Spleen (tissue), 13 donors: Measurements from ENCODE around the gene CCDC88A. TPM values are rescaled to one million over a fixed set of nuclear protein-coding genes. Genes with fewer than 3 reads are reported as not detected.

Experiments used
- DNase-seq: peaks from one replicate; pipeline ENCODE4 v3.0.0-alpha.2; 2020
- H3K27ac ChIP-seq, 8 donors: fragments of 200-600 bp; sonication (generic) in 7 of 8; 1 replicate in 4 of 8; 2 replicates in 4 of 8; pipeline versions ENCODE4 v1.5.0 to v1.8.0; 2016 to 2021; ENCODE audit warnings: inconsistent platforms in 4 of 8, mild to moderate bottlenecking in 4 of 8, moderate library complexity in 1 of 8
- H3K27me3 ChIP-seq, 7 donors: fragments of 200-600 bp; sonication (generic) in 6 of 7; replicated peaks in 1 of 7; 1 replicate in 4 of 7; 2 replicates in 3 of 7; pipeline versions ENCODE4 v1.5.0 to v1.8.0; 2016 to 2021; ENCODE audit warnings: inconsistent platforms in 3 of 7, mild to moderate bottlenecking in 1 of 7
- H3K36me3 ChIP-seq, 6 donors: fragments of 200-600 bp; sonication (generic) in 5 of 6; 1 replicate in 4 of 6; 2 replicates in 2 of 6; pipeline versions ENCODE4 v1.5.0 to v1.8.0; 2016 to 2021; ENCODE audit warnings: inconsistent platforms in 2 of 6
- H3K4me1 ChIP-seq, 6 donors: fragments of 200-600 bp; sonication (generic) in 5 of 6; 1 replicate in 3 of 6; 2 replicates in 3 of 6; pipeline versions ENCODE4 v1.5.0 to v1.8.0; 2016 to 2021; ENCODE audit warnings: inconsistent platforms in 3 of 6
- H3K4me3 ChIP-seq, 8 donors: fragments of 200-600 bp; sonication (generic) in 7 of 8; 1 replicate in 4 of 8; 2 replicates in 4 of 8; pipeline versions ENCODE4 v1.5.0 to v1.8.0; 2016 to 2021; ENCODE audit warnings: inconsistent platforms in 4 of 8, mild to moderate bottlenecking in 4 of 8, moderate library complexity in 2 of 8
- H3K9me3 ChIP-seq, 8 donors: fragments of 200-600 bp; sonication (generic) in 7 of 8; 1 replicate in 4 of 8; 2 replicates in 4 of 8; pipeline versions ENCODE4 v1.5.0 to v1.8.0; 2016 to 2021; ENCODE audit warnings: inconsistent platforms in 4 of 8
- POLR2A ChIP-seq, 3 donors: fragments of 450-650 bp; IDR thresholded peaks; one replicate each; pipeline ENCODE4 v1.5.1; 2017; ENCODE audit warnings: antibody characterized with exemption in 3 of 3, mild to moderate bottlenecking in 1 of 3
- POLR2AphosphoS5 ChIP-seq, 3 donors: sonication (generic); formaldehyde crosslinking; IDR thresholded peaks; one replicate each; pipeline ENCODE4 v1.5.1; 2017; ENCODE audit warnings: antibody characterized with exemption in 3 of 3
- WGBS, 5 donors: extraction: QIAGEN DNeasy Blood & Tissue Kit in 3 of 5; methylation state at CpG; one replicate each; pipeline versions ENCODE4 v1.1.5 to v1.1.7; 2013 to 2018; 5-methylcytosine and 5-hydroxymethylcytosine counted together
- intact Hi-C: fragments of 100-400 bp; cut with DNase I; formaldehyde crosslinking; loops from one replicate; pipeline ENCODE4 v1.15.0; 2023; ENCODE audit warnings: low total_unique reads
- long read RNA-seq, 2 donors: transcript quantifications; one replicate each; lab custom pipeline, GENCODE V29; 2026
- polyA plus RNA-seq, 3 donors: library from polyadenylated mRNA; stranded (reverse); fragments of 200-250 nt; gene quantifications; one replicate each; pipeline ENCODE4 v1.2.1, GENCODE V29; 2013
- total RNA-seq, 7 donors: library from RNA; depleted of rRNA in 3 of 7; stranded (reverse); fragments of >200 nt in 3 of 7; fragmentation: NEBNext Ultra II Directional in 4 of 7; extraction: Animal tissue kit (Norgen Biotek cat#: 25700) in 4 of 7; gene quantifications; one replicate each; pipeline versions ENCODE4 v1.1.0 to v1.2.1, GENCODE V29; 2016 to 2021
- TF ChIP-seq, protein P1 (sequence below), 11 experiments: fragments of 200-600 bp in 7 of 11; fragments of 450-650 bp in 4 of 11; sonication (generic) in 4 of 11; IDR thresholded peaks in 8 of 11; conservative IDR thresholded peaks in 3 of 11; 1 replicate in 7 of 11; 2 replicates in 4 of 11; pipeline versions ENCODE4 v1.4.0 to v1.8.0; 2016 to 2021; ENCODE audit warnings: antibody characterized with exemption in 11 of 11, inconsistent platforms in 4 of 11, mild to moderate bottlenecking in 1 of 11
- donor health status: healthy with polysubstance abuse.
- donor health status: DM: no; HTN: no; CAD: no; lungs with moderate emphysema.
- donor health status: DM: no; HTN: no; CAD: no.
- donor health status: Bipolar disorder and iron deficiency.
- donor health status: healthy.
- donor health status: DM: no; HTN: no; CAD: no.
- donor health status: DM: yes; HTN: yes; CAD: no.

CCDC88A gene, protein sequence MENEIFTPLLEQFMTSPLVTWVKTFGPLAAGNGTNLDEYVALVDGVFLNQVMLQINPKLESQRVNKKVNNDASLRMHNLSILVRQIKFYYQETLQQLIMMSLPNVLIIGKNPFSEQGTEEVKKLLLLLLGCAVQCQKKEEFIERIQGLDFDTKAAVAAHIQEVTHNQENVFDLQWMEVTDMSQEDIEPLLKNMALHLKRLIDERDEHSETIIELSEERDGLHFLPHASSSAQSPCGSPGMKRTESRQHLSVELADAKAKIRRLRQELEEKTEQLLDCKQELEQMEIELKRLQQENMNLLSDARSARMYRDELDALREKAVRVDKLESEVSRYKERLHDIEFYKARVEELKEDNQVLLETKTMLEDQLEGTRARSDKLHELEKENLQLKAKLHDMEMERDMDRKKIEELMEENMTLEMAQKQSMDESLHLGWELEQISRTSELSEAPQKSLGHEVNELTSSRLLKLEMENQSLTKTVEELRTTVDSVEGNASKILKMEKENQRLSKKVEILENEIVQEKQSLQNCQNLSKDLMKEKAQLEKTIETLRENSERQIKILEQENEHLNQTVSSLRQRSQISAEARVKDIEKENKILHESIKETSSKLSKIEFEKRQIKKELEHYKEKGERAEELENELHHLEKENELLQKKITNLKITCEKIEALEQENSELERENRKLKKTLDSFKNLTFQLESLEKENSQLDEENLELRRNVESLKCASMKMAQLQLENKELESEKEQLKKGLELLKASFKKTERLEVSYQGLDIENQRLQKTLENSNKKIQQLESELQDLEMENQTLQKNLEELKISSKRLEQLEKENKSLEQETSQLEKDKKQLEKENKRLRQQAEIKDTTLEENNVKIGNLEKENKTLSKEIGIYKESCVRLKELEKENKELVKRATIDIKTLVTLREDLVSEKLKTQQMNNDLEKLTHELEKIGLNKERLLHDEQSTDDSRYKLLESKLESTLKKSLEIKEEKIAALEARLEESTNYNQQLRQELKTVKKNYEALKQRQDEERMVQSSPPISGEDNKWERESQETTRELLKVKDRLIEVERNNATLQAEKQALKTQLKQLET (N-terminal part only)
- total RNA-seq (100 to 1,000 TPM in 3 of 7 donors, 10 to 100 TPM in 4; 53.2 to 130 (median 95.3) TPM), polyA plus RNA-seq (10 to 100 TPM; 16.4 to 26.3 (median 20.8) TPM)
- long read RNA-seq, donor 1, full-length matches to known transcripts, result 4 of 18 reads
- long read RNA-seq, donor 1, partial matches to known transcripts, result 14 of 18 reads
- long read RNA-seq, donor 1, other reads (novel, unspliced or antisense), result 0 of 18 reads
- long read RNA-seq, donor 2, full-length matches to known transcripts, result 2 of 2 reads
- long read RNA-seq, donor 2, partial matches to known transcripts, result 0 of 2 reads
- long read RNA-seq, donor 2, other reads (novel, unspliced or antisense), result 0 of 2 reads

DNA sequence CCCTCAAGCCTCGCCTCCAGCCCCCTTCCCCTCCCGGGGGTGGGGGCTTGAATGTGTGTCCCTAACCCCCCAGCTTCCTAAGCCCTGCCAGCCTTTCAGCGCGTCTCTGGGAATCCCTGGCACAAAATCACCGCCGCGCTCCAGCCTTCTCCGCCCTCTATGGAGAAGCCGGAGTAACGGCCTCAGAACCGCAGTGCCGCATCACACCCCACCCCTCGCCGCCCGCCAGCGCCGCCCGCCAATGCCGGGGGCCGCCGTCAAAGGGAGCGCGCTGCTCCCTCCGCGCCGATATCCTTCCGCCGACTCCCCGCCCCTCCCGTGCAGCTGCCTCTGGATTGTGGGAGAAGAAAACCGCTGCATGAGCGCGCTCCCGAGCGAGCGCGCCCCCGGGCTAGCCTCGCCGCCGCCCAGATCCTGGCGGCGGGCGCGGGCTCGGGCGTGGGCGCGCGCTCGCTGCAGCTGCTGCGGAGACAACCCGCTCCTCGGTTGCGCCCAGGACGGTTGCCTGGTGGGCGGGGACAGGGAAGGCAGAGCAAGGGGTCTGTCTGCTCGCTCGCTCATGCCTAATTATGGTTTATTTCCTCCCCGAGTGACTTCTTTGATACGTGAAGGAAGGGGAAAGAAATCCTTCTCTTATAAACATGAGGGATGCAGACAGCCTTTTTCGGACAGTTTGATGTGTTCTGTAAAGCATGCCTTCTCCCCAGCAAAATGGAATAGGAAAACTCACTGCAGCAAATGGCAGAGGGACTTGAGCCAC lies at the start of gene CCDC88A:
Gene CCDC88A, minus strand, starts transcription at position 178 of the 760 bp plus-strand sequence. CDS start 777 bp downstream, outside the sequence.
- Histone ChIP-seq H3K4me3 (peak within 1 kb of the TSS; percentile 48 to 91 (median 70)), H3K27me3 (no peaks in the 10 kb centered on the region), H3K27ac (peak within 1 kb of the TSS; percentile 83 to 94 (median 92)), H3K9me3 (no peaks in the 10 kb centered on the region), H3K4me1 (peaks cover 10 to 63% (median 42%) of the 10 kb centered on the region in 6 donors), H3K36me3 (no peaks in the 10 kb centered on the region)
- peak; percentile 96 for DNase-seq
- intact Hi-C loops, result loop anchor here (10.0 kb wide), 1 partner anchor 95 kb away; the partner anchor contains the start of gene CFAP36
- WGBS, 5 donors, result 0 to 1% (median 0%) methylated on average over 31 to 62 of the region's 62 CpGs
- TF ChIP-seq POLR2A (IDR thresholded peaks at IDR 0.05) (peak; percentile 27 to 89 (median 66)), POLR2AphosphoS5 (IDR thresholded peaks at IDR 0.05) (peak; percentile 90 to 96 (median 95))
- TF ChIP-seq, protein P1, sequence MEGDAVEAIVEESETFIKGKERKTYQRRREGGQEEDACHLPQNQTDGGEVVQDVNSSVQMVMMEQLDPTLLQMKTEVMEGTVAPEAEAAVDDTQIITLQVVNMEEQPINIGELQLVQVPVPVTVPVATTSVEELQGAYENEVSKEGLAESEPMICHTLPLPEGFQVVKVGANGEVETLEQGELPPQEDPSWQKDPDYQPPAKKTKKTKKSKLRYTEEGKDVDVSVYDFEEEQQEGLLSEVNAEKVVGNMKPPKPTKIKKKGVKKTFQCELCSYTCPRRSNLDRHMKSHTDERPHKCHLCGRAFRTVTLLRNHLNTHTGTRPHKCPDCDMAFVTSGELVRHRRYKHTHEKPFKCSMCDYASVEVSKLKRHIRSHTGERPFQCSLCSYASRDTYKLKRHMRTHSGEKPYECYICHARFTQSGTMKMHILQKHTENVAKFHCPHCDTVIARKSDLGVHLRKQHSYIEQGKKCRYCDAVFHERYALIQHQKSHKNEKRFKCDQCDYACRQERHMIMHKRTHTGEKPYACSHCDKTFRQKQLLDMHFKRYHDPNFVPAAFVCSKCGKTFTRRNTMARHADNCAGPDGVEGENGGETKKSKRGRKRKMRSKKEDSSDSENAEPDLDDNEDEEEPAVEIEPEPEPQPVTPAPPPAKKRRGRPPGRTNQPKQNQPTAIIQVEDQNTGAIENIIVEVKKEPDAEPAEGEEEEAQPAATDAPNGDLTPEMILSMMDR (IDR thresholded peaks at IDR 0.05 in 8 of 11, conservative IDR thresholded peaks at IDR 0.05 in 3 of 11), result peak in 8 of 11 experiments; percentile 12 to 49 (median 24)

DNA sequence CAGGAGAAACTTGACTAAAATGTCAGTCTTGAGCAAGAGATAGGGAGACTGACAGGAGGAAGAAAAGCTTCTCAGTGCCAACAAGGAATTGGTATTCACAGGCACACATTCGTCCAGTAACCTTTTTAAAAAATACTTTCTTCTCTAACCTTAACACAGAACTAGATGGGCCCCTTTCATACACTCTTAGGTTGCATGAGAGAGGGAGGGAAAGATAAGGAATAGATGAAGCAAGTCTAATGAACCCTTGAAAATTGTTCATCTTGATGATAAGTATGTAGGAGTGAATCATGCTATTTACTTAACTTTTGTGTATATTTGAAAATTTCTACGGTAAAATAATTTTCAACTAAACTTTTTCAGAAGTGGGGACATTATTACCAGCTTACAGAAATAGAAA lies 42.0 kb upstream of the CCDC88A start:
- peaks cover 0 to 8% (median 2%) of the 10 kb centered on the region in 8 donors for H3K9me3 ChIP-seq
- H3K27me3 ChIP-seq, result no peaks in the 10 kb centered on the region
- H3K27ac ChIP-seq, result no peak overlapping the region
- 77 to 89% (median 83%) methylated on average over 2 of the region's 2 CpGs for WGBS, 5 donors
- H3K4me1 ChIP-seq, result no peaks in the 10 kb centered on the region
- H3K36me3 ChIP-seq, result no peaks in the 10 kb centered on the region
- TF ChIP-seq POLR2A (IDR thresholded peaks at IDR 0.05) (no peak), POLR2AphosphoS5 (IDR thresholded peaks at IDR 0.05) (no peak)
- TF ChIP-seq, protein P1 (IDR thresholded peaks at IDR 0.05 in 8 of 11, conservative IDR thresholded peaks at IDR 0.05 in 3 of 11), result no peak
- DNase-seq, result no peak
- intact Hi-C loops, result no loop called here
- H3K4me3 ChIP-seq, result no peak overlapping the region

DNA sequence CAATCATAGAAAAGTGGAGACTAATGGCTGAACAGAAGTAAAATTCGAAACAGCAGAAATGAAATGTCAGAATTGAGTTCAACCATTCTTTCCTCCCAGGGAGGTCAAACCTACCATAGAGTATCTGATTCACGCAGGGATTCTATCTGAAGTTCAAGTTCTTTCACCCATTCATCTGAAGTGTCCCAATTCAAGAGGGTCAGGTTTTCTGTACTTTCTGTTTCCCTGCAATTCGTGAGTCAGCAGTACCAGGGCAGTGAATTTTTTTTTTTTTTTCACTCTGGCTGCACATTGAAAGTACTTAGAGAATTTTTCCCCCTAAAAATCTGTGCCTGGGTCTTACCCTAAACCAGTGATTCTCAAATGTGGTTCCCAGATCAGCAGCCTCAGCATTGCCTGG lies 40.9 kb upstream of the CCDC88A start:
- DNase-seq, result no peak
- 36 to 44% (median 38%) methylated on average over 3 of the region's 3 CpGs for WGBS, 5 donors

More for the DNA sequence above, 40.9 kb upstream of the CCDC88A start:
- no peak overlapping the region for H3K27ac ChIP-seq
- H3K4me3 ChIP-seq, result no peak overlapping the region
- intact Hi-C loops, result no loop called here
- H3K9me3 ChIP-seq, result peaks cover 0 to 6% (median 0%) of the 10 kb centered on the region in 8 donors
- H3K27me3 ChIP-seq, result no peaks in the 10 kb centered on the region
- H3K4me1 ChIP-seq, result no peaks in the 10 kb centered on the region
- no peaks in the 10 kb centered on the region for H3K36me3 ChIP-seq
- TF ChIP-seq POLR2A (IDR thresholded peaks at IDR 0.05), result no peak
- TF ChIP-seq, protein P1 (IDR thresholded peaks at IDR 0.05 in 8 of 11, conservative IDR thresholded peaks at IDR 0.05 in 3 of 11), result no peak
- TF ChIP-seq POLR2AphosphoS5 (IDR thresholded peaks at IDR 0.05), result no peak
